ENCODE data around the gene IP6K3.

GRCh38 chr6:33740794-33741193 is 5.9 kb downstream of the IP6K3 start:
- TF ChIP-seq, protein P1, sequence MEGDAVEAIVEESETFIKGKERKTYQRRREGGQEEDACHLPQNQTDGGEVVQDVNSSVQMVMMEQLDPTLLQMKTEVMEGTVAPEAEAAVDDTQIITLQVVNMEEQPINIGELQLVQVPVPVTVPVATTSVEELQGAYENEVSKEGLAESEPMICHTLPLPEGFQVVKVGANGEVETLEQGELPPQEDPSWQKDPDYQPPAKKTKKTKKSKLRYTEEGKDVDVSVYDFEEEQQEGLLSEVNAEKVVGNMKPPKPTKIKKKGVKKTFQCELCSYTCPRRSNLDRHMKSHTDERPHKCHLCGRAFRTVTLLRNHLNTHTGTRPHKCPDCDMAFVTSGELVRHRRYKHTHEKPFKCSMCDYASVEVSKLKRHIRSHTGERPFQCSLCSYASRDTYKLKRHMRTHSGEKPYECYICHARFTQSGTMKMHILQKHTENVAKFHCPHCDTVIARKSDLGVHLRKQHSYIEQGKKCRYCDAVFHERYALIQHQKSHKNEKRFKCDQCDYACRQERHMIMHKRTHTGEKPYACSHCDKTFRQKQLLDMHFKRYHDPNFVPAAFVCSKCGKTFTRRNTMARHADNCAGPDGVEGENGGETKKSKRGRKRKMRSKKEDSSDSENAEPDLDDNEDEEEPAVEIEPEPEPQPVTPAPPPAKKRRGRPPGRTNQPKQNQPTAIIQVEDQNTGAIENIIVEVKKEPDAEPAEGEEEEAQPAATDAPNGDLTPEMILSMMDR (IDR thresholded peaks at IDR 0.05): no peak
- no peak for TF ChIP-seq EZH2 (IDR thresholded peaks at IDR 0.05; ENCODE audit: borderline replicate concordance, insufficient read depth, low read depth, low read length, poor library complexity, severe bottlenecking)
